ENCODE data around the gene EEF2KMT.

The EEF2KMT gene

DNA sequence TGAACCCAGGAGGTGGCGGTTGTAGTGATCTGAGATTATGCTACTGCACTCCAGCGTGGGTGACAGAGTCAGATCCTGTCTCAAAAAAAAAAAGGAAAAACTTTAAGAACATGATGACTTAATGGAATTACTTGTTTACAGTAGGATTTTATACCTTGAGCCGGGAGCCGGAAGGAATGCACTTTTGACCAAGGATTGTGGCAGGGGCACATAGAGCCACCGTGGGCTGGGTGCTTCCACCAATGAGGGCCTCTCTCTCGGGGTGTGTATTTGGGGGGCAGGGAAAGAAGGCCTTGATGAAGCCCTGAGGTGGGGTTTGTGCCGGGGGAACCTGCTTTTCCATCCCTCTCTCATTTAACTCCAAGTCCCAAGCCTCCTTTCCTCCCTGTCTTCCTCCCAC lies 57.1 kb downstream of the EEF2KMT start:
- no peak for DNase-seq

DNA sequence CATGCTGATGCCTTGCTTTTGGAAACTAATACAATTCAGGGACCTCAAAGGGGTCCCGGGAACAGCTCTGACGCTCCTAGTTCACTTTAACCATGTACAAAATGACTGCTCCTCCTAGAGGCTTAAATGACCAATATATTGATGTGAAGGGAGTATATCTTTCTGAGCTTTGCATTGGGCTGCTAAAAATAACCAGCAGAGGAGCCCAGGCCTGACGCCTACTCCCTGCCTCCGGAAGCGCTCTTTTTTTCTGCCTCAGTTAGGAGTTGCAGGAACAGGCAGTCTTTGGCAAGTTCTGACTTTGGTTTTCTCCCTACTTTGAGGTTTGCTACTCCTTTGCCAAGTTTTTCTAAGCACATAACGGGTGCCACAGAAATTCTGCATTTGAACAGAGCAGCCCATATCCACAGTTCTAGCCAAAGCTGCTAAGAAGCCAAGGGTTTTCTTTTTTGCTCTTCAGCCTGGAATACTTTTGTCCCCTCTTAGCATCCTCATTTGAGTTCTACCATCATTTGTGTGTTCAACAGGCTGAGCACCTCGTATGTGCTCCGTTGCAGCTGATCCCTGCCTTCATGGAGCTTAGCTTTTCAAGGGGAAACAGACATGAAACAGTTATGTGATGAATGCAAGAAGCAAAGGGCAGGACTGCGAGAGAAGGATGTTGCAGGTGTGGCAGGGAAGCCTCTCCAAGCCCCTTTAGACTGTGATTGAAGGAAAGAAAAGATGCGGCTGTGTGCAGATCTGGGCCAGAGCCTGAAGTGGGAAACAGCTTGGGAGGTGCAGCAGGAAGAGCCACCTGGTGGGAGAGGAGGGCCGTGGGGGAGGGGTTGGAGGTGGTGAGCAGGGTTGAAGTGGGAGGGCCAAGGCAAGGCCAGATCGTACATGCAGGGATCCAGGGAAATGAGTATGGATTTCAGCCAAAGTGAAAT lies 61.1 kb downstream of the EEF2KMT start:
- DNase-seq: no peak

DNA sequence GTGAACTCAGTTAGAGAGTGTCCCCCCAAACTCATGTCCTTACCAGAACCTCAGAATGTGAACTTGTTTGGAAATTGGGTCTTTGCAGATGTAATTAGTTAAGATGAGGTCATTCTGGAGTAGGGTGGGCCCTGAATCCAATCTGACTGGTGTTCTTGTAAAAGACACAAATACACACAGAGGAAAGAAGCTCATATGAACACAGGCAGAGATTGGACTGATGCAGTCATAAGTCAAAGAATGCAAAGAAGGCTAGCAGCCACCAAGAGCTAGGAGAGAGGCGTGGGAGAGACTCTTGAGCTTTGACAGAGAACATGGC lies 61.7 kb downstream of the EEF2KMT start:
- DNase-seq: no peak

Data from NCI-H1105 (cell line).